CD4-positive, alpha-beta memory T cell (primary cell): ENCODE results near the gene SLC9A5. TPM values are rescaled to one million over a fixed set of nuclear protein-coding genes. Genes with fewer than 3 reads are reported as not detected.

Experiments
- CTCF ChIA-PET: fragments of 350-600 bp; sonication (Branson Sonifier 250); formaldehyde crosslinking; loops from one replicate; lab custom pipeline; 2021; ENCODE audit warnings: inconsistent platforms; ENCODE audit not compliant: partially characterized antibody; lab: Charles Lee
- POLR2A ChIA-PET: fragments of 350-600 bp; sonication (Branson Sonifier 250); formaldehyde crosslinking; loops from one replicate; lab custom pipeline; 2021; ENCODE audit not compliant: partially characterized antibody; lab: Charles Lee
- DNase-seq, 5 donors: peaks; one replicate each; pipeline versions ENCODE4 v3.0.0 to v3.0.0-alpha.2; 2020 to 2022; ENCODE audit warnings: mixed read lengths in 1 of 5
- H3K27ac ChIP-seq: one replicate; pipeline ENCODE4 v1.7.0; 2013; ENCODE audit warnings: low read depth, low read length
- H3K27me3 ChIP-seq: 2 replicates; pipeline ENCODE4 v1.7.0; 2013; ENCODE audit warnings: mild to moderate bottlenecking, low read length, moderate library complexity; ENCODE audit not compliant: insufficient read depth
- H3K36me3 ChIP-seq: 2 replicates; pipeline ENCODE4 v1.7.0; 2013; ENCODE audit warnings: mild to moderate bottlenecking, low read length, moderate library complexity; ENCODE audit not compliant: insufficient read depth
- H3K4me1 ChIP-seq: 2 replicates; pipeline ENCODE4 v1.7.0; 2013; ENCODE audit warnings: mild to moderate bottlenecking, low read length, moderate library complexity; ENCODE audit not compliant: insufficient read depth
- H3K4me3 ChIP-seq, 2 donors: one replicate each; pipeline ENCODE4 v1.7.0; 2013; ENCODE audit warnings: low read length in 2 of 2, mild to moderate bottlenecking in 1 of 2
- H3K9me3 ChIP-seq, 2 donors: one replicate each; pipeline ENCODE4 v1.7.0; 2013; ENCODE audit warnings: low read length in 2 of 2, control low read depth in 1 of 2; ENCODE audit not compliant: control insufficient read depth in 1 of 2
- H3K27ac Mint-ChIP-seq, 7 donors: one replicate each; pipeline ENCODE4 v1.8.0; 2020 to 2021; ENCODE audit warnings: mixed read lengths in 7 of 7, mild to moderate bottlenecking in 6 of 7, inconsistent platforms in 3 of 7, moderate library complexity in 3 of 7
- H3K27me3 Mint-ChIP-seq, 2 donors: one replicate each; pipeline ENCODE4 v1.8.0; 2020 to 2021; ENCODE audit warnings: mixed read lengths in 2 of 2
- H3K36me3 Mint-ChIP-seq, 2 donors: one replicate each; pipeline ENCODE4 v1.8.0; 2020 to 2021; ENCODE audit warnings: mixed read lengths in 2 of 2, inconsistent platforms in 1 of 2, mild to moderate bottlenecking in 1 of 2
- H3K4me1 Mint-ChIP-seq, 4 donors: one replicate each; pipeline ENCODE4 v1.8.0; 2020 to 2021; ENCODE audit warnings: mixed read lengths in 4 of 4, mild to moderate bottlenecking in 1 of 4
- H3K4me3 Mint-ChIP-seq, 8 donors: one replicate each; pipeline ENCODE4 v1.8.0; 2020 to 2021; ENCODE audit warnings: mixed read lengths in 8 of 8, mild to moderate bottlenecking in 7 of 8, moderate library complexity in 6 of 8, inconsistent platforms in 3 of 8
- H3K9me3 Mint-ChIP-seq, 8 donors: one replicate each; pipeline ENCODE4 v1.8.0; 2020 to 2021; ENCODE audit warnings: mixed read lengths in 8 of 8, mild to moderate bottlenecking in 5 of 8, inconsistent platforms in 3 of 8, moderate library complexity in 1 of 8
- intact Hi-C: fragments of 100-400 bp; cut with micrococcal nuclease; formaldehyde crosslinking; loops from one replicate; pipeline ENCODE4 v1.15.1; 2023
- polyA plus RNA-seq, 2 donors: library from polyadenylated mRNA; unstranded; fragments of 300-500 nt; fragmentation: Illumina TruSeq; gene quantifications; one replicate each; pipeline ENCODE4 v1.2.3, GENCODE V29; 2021
- total RNA-seq, 2 experiments: library from RNA; stranded (reverse); gene quantifications; one replicate each; pipeline ENCODE4 v1.2.3, GENCODE V29; 2021

SLC9A5 gene
- total and polyA plus RNA-seq, 4 experiments from 2014 or later, result 0.09 to 2.1 (median 1.7) TPM; not detected in 1

DNA sequence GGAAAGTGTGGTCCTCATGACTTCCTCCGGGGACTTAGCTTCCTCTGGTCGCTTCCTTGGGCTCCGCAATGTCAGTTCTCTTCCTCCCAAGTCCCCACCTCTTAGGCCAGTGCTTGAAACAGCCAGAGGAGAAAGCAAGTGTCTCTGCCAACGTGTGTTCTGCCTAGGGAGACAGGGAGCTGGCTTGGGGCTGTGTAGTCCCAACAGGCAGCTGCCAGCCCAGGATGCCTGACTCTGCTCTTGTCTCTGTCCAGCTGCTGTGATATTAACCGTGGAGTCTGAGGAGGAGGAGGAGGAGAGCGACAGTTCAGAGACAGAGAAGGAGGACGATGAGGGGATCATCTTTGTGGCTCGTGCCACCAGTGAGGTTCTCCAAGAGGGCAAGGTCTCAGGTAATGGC, 17.1 kb downstream of the SLC9A5 start:
- ChIA-PET POLR2A (no interaction called here), CTCF (no interaction called here)
- Histone ChIP-seq H3K27me3 (no peaks in the 10 kb centered on the region), H3K27ac (no peak overlapping the region), H3K4me3 (no peak overlapping the region), H3K36me3 (no peaks in the 10 kb centered on the region), H3K9me3 (no peaks in the 10 kb centered on the region), H3K4me1 (no peaks in the 10 kb centered on the region)
- no peak for DNase-seq
- Mint-ChIP-seq H3K9me3 (no peaks in the 10 kb centered on the region), H3K27ac (no peak overlapping the region), H3K4me3 (no peak overlapping the region), H3K4me1 (no peaks in the 10 kb centered on the region), H3K36me3 (no peaks in the 10 kb centered on the region), H3K27me3 (peaks cover 10 to 11% of the 10 kb centered on the region in 2 donors)
- intact Hi-C loops, result no loop called here

- ChIA-PET CTCF (interaction anchor here (1.3 kb wide), 1 partner anchor 10 kb away, joined by 4 read pairs; no protein-coding TSS in a partner anchor), POLR2A (interaction anchor here (0.6 kb wide), 1 partner anchor 82 kb away, joined by 3 read pairs; no protein-coding TSS in a partner anchor)
- Mint-ChIP-seq H3K27me3 (peaks cover 2 to 7% of the 10 kb centered on the region in 2 donors), H3K36me3 (no peaks in the 10 kb centered on the region), H3K27ac (no peak overlapping the region), H3K4me3 (no peak overlapping the region), H3K4me1 (no peaks in the 10 kb centered on the region), H3K9me3 (no peaks in the 10 kb centered on the region)
- Histone ChIP-seq H3K27ac (no peak overlapping the region), H3K4me1 (no peaks in the 10 kb centered on the region), H3K36me3 (no peaks in the 10 kb centered on the region), H3K4me3 (no peak overlapping the region), H3K9me3 (no peaks in the 10 kb centered on the region), H3K27me3 (no peaks in the 10 kb centered on the region)
- no peak for DNase-seq
- intact Hi-C loops, result no loop called here
Measured at GRCh38 chr16:67268136-67268579, 19.4 kb downstream of the SLC9A5 start.

- CTCF ChIA-PET, result no interaction called here
- Mint-ChIP-seq H3K4me3 (no peak overlapping the region), H3K27ac (no peak overlapping the region), H3K27me3 (peaks cover 0 to 2% of the 10 kb centered on the region in 2 donors), H3K36me3 (peaks cover 0 to 1% of the 10 kb centered on the region in 2 donors), H3K9me3 (no peaks in the 10 kb centered on the region), H3K4me1 (no peaks in the 10 kb centered on the region)
- Histone ChIP-seq H3K27ac (no peak overlapping the region), H3K36me3 (no peaks in the 10 kb centered on the region), H3K4me3 (no peak overlapping the region), H3K4me1 (no peaks in the 10 kb centered on the region), H3K27me3 (no peaks in the 10 kb centered on the region), H3K9me3 (no peaks in the 10 kb centered on the region)
- POLR2A ChIA-PET, result no interaction called here
- intact Hi-C loops, result no loop called here
- no peak for DNase-seq
Measured at GRCh38 chr16:67269766-67270165, 21.0 kb downstream of the SLC9A5 start.

DNA sequence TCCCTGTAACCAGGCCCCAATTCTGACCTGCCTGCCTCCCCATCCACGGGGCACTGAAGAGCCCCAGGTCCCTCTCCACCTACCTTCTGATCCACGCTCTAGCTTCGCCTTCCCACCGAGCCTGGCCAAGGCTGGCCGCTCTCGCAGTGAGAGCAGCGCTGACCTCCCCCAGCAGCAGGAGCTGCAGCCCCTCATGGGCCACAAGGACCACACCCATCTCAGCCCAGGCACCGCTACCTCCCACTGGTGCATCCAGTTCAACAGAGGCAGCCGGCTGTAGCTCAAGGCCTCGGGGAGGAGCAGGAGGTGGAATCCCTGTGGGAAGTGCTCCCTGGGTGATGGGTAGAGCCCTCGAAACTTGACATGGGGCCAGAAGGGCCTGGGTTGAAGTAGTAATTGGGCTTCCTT, 22.2 kb downstream of the SLC9A5 start:
- no peak overlapping the region for H3K27ac ChIP-seq
- intact Hi-C loops, result no loop called here
- H3K36me3 Mint-ChIP-seq, result peaks cover 4% of the 10 kb centered on the region in 2 donors
- no peak overlapping the region for H3K4me3 ChIP-seq
- no peak overlapping the region for H3K27ac Mint-ChIP-seq
- H3K4me1 ChIP-seq, result no peaks in the 10 kb centered on the region
- H3K36me3 ChIP-seq, result no peaks in the 10 kb centered on the region
- no peak for DNase-seq
- H3K27me3 ChIP-seq, result no peaks in the 10 kb centered on the region
- H3K9me3 ChIP-seq, result no peaks in the 10 kb centered on the region
- peaks cover 0 to 2% of the 10 kb centered on the region in 2 donors for H3K27me3 Mint-ChIP-seq
- CTCF ChIA-PET, result no interaction called here
- POLR2A ChIA-PET, result interaction anchor here (1.1 kb wide), 1 partner anchor 337 kb away, joined by 3 read pairs; the partner anchor contains the start of gene CIAO2B
- no peaks in the 10 kb centered on the region for H3K9me3 Mint-ChIP-seq
- no peak overlapping the region for H3K4me3 Mint-ChIP-seq
- H3K4me1 Mint-ChIP-seq, result peaks cover 0 to 3% (median 0%) of the 10 kb centered on the region in 4 donors

DNA sequence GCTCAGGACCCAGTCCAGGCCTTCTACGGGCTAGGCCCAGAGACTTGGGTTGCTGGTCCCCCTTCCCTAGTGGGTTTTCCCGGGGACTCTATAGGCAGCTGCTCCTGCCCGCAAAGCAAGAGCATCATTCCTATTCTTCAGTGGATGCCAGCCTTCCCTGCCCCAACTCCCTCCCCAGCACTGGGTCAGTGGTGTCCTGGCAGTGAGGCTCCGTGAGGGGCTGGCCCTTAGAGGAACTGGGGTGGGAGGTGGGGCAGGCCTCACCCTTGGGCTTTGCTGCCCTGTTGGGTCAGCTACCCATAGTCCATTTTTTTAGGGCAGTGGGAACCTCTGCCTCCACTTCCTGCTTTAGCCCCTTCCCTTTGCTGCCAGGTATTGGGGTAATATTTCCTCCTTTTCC, 22.7 kb downstream of the SLC9A5 start:
- Histone ChIP-seq H3K27me3 (no peaks in the 10 kb centered on the region), H3K4me3 (no peak overlapping the region), H3K9me3 (no peaks in the 10 kb centered on the region), H3K36me3 (no peaks in the 10 kb centered on the region), H3K27ac (no peak overlapping the region), H3K4me1 (no peaks in the 10 kb centered on the region)
- Mint-ChIP-seq H3K27me3 (no peaks in the 10 kb centered on the region), H3K9me3 (no peaks in the 10 kb centered on the region), H3K27ac (no peak overlapping the region), H3K36me3 (peaks cover 4 to 9% of the 10 kb centered on the region in 2 donors), H3K4me3 (no peak overlapping the region), H3K4me1 (peaks cover 0 to 7% (median 2%) of the 10 kb centered on the region in 4 donors)
- CTCF ChIA-PET, result no interaction called here
- no peak for DNase-seq
- intact Hi-C loops, result no loop called here
- POLR2A ChIA-PET, result interaction anchor here (1.1 kb wide), 1 partner anchor 337 kb away, joined by 3 read pairs; the partner anchor contains the start of gene CIAO2B

GRCh38 chr16:67275321-67275720, 26.5 kb downstream of the SLC9A5 start:
- H3K27me3 Mint-ChIP-seq, result no peaks in the 10 kb centered on the region
- intact Hi-C loops, result loop anchor here (5.0 kb wide), 1 partner anchor 122 kb away; no protein-coding TSS in a partner anchor
- H3K27ac Mint-ChIP-seq, result peak overlapping the region in 1 of 7 donors; percentile 50

DNA sequence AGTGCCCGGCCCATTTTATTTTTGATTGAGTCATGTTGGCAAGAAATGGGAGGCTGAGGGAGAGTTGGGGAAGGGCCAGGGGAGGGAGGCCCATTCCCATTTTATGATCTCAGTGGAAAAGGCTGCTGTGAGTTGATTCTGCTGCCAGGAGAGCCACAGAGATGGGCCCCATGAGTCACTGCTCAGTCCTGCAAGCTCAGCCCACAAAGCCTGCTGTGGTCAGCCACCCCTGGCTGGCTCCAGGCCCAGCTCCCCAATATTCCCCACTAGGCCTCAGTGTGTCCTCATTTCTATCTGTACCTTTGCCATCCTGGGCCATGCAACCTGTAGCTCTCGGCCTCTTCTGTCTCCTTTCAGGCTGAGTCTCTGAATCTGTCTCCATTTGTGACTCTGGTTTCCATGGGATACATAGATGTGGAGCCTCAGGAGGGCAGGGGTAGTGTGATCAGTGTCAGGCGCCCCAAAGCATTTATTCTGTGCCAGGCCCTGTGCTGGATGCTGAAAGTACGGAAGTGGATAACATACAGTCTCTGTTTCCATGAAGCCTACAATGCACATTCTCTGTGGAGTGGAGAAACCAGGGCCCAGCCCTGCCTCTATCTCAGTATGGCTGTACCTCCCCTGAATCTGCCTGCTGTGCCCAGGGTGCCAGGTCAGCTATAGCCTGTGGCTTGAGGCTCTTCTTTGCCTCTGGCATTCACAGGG, 28.7 kb downstream of the SLC9A5 start:
- Histone ChIP-seq H3K36me3 (no peaks in the 10 kb centered on the region), H3K27ac (no peak overlapping the region), H3K4me1 (peaks cover 20% of the 10 kb centered on the region), H3K27me3 (no peaks in the 10 kb centered on the region), H3K9me3 (no peaks in the 10 kb centered on the region), H3K4me3 (no peak overlapping the region)
- Mint-ChIP-seq H3K4me1 (peaks cover 3 to 26% (median 13%) of the 10 kb centered on the region in 4 donors), H3K27ac (peak overlapping the region in 4 of 7 donors; percentile 27 to 68 (median 60)), H3K36me3 (peaks cover 4 to 16% of the 10 kb centered on the region in 2 donors), H3K9me3 (no peaks in the 10 kb centered on the region), H3K27me3 (no peaks in the 10 kb centered on the region), H3K4me3 (peak overlapping the region in 7 of 8 donors; percentile 15 to 73 (median 32))
- no peak for DNase-seq
- intact Hi-C loops, result loop anchor here (5.0 kb wide), 1 partner anchor 120 kb away; no protein-coding TSS in a partner anchor
- POLR2A ChIA-PET, result no interaction called here
- CTCF ChIA-PET, result interaction anchor here (1.1 to 1.2 kb wide), 2 partner anchors 10 to 50 kb away, joined by 4 to 5 read pairs; partner anchors contain the start of gene TMEM208

More at GRCh38 chr16:67275321-67275720, 26.5 kb downstream of the SLC9A5 start:
- peaks cover 19% of the 10 kb centered on the region for H3K4me1 ChIP-seq
- H3K27me3 ChIP-seq, result no peaks in the 10 kb centered on the region
- no peak overlapping the region for H3K27ac ChIP-seq
- H3K4me3 ChIP-seq, result no peak overlapping the region
- POLR2A ChIA-PET, result no interaction called here
- DNase-seq, result no peak
- no peaks in the 10 kb centered on the region for H3K9me3 ChIP-seq
- Mint-ChIP-seq H3K4me1 (peaks cover 3 to 26% (median 13%) of the 10 kb centered on the region in 4 donors), H3K4me3 (no peak overlapping the region), H3K9me3 (no peaks in the 10 kb centered on the region), H3K36me3 (peaks cover 4 to 16% of the 10 kb centered on the region in 2 donors)
- CTCF ChIA-PET, result no interaction called here
- H3K36me3 ChIP-seq, result no peaks in the 10 kb centered on the region
